Stimulated activated CD8-positive, alpha-beta memory T cell treated with anti-CD3 and anti-CD28 coated beads, Interleukin-15, amount 100 ng/mL, for 1 hour (primary cell): ENCODE results near the gene NLRP5.
A peak's percentile ranks its signal among the peaks of the same experiment; 100 is the strongest.
"Not testable (repeated sequence)": the region's sequence is repeated elsewhere in the genome, so short reads cannot be mapped to it uniquely, and the experiment has no call there.

ENCODE experiments used
- DNase-seq: peaks from one replicate; pipeline ENCODE4 v3.0.0-alpha.2; 2020; ENCODE audit warnings: low read depth

The NLRP5 gene

DNA sequence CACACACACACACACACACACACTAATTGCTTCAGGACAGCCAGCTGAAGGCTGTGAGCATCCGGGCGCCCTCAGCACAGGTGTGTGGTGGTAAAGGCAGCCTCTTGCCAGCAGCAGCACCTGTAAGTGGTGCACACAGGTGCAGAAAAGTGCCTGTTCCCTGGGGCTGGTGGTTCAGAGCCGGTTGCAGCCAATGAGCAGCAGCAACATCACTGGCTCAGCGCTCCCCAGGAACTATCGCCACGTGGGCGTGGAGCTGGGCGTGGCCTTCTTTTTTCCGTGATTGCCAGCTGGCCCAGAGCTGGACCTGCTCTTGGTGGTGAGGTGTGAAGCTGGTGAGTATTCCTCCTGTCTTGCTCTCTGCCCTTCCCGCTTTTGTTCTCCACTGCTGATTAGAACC, at the start of gene NLRP5:
TSS of gene NLRP5 (plus strand) at position 289 of the 400 bp plus-strand sequence.
- DNase-seq = no peak

DNA sequence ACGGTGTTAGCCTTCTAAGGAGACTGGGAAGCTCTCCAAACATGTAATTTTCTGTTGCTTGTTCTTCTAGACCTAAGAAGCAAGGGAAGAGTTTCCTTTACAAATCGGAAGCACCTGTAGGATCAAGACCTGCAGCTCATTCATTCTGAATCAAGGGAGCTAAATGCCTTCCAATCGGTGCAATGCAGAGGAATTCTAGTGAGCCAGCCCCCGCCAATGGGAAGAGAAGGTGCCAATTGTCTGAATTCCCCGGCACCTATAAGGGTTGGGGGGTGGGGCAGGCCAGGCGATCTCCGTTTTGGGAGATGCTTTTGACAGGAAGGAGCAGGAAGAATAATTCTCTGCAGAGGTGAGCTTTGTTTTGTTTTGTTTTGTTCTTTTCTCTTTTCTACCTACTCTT, 47.4 kb upstream of the NLRP5 start:
- no peak for DNase-seq

DNA sequence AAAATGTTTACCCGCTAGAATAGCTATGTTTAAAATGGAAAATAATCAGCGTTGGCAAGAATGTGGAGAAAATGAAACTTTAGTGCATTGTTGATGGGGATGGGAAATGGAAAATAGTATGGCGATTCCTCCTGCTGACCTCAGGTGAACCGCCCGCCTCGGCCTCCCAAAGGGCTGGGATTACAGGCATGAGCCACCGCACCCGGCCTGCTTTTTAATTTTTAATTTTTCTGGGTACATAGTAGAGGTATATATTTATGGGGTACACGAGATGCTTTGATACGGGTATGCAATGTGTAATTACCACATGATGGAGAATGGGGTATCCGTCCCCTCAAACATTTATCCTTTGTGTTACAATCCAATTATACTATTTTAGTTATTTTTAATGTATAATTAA, 46.3 kb upstream of the NLRP5 start:
- no peak for DNase-seq

DNA sequence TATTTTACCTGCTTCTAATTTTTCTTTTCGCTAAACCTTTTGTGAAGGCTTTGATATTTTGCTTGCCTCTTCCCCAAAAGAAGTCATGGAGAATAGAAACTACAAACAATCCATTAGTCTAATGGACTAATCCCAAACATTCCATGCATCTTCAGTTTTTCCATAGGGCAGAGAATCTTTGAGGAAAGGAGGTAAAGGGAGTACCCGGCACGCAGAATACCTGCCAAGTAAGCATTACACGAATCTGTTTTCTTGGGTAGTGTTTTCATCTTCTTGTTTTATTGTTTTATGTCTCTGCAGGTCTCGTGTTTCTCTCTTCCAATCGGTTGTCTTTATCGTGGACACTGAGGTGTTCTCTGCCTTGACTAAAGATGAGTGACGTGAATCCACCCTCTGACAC, 39.0 kb upstream of the NLRP5 start, which contains the start of gene NLRP8:
TSS of gene NLRP8 (plus strand) at position 301 of the 400 bp plus-strand sequence.
- no peak for DNase-seq

DNA sequence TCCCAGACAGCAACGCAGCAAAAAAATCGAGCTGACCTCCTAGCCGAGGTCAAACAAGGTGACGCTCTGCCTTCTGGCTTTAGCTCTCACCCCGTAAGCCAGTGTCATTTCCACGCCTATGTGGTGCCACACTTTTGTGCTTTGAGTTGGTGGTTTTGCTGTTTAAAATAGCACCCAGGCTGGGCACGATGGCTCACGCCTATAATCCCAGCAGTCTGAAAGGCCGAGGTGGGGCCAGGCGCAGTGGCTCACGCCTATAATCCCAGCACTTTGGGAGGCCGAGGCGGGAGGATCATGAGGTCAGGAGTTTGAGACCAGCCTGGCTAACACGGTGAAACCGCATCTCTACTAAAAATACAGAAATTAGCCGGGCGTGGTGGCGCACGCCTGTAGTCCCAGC, 36.0 kb upstream of the NLRP5 start:
- not testable (repeated sequence) for DNase-seq

DNA sequence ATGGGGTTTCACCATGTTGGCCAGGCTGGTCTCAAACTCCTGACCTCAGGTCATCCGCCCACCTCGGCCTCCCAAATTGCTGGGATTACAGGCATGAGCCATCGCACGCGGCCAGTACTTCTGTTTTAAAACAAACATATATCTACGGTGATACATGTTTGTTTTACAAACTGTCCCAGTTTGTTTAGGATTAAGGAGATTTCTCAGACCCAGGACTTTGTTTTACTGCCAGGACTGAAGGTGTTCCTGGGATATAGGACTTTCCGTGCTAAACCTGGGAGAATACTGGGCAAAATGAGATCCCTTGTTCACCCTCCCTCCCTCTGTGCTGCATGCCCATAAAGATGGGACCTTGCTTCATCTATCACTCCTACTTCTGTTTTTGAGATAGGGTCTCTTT, 30.1 kb upstream of the NLRP5 start:
- no peak for DNase-seq

DNA sequence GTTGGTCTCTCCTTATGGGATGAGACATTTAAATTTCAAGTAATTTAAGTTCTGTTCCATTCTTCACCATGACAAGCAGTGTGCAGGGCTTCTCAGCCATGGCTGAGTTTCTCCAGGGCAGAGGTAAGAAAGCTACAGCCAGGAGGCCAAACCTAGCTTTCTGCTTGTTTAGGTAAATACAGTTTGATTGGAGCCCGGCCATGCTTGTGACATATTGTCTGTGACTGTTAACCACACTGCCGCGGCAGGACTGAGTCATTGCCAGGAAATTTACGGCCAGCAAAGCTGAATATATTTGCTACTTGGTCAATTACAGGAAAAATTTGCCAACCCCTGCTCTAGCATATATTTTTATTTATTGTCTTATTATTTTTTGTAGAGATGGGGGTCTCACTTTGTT, 28.2 kb upstream of the NLRP5 start:
- DNase-seq = no peak

DNA sequence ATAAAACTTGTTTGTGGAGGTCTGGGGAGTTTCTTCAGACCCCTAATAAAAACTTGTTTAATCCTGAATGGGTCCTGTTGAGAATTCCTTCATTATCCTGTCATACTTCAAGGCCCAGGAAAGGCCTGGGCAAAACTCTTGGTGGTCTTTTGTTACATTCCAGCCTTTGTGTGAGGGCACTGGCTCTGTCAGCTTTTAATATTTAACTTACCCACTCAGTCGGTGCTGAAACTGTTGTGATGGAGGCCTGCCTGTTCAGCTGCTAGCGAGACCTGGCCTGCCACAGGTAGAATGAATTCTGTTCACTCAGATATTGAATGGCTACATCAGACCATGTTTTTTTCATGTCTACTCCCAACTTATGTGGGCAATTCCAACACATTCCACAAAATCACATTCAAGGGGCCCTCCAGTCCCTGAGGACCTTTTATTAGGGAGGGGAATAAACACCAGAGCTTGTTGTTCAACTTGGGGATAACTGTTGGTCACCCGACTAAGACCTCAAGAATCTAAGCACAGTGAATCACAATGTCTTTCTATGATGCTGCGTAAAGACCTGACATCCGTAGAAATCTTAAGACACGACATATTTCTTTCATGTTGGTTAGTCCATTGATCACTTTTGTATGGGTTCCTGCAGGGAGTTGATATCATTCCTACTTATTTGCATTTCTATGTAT, 26.4 kb upstream of the NLRP5 start:
- no peak for DNase-seq

DNA sequence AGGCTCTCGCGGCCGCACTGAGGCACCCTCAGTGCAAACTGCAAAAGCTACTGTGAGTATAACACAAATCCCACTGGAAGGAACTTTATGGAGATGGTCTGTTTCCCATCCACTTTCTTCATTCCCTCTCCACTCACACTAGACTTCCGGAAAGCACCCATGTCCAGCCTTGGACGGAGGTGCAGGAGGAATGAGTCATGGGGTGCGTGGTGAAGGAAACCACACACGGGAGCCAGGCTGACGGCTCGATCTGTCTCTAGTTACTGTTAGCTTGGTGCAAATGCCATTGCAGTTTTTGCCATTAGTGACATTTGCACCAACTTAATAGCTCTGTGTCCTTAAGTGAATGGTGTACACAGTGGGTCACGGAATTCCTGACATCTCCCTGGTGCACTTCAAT, 24.4 kb upstream of the NLRP5 start:
- no peak for DNase-seq

DNA sequence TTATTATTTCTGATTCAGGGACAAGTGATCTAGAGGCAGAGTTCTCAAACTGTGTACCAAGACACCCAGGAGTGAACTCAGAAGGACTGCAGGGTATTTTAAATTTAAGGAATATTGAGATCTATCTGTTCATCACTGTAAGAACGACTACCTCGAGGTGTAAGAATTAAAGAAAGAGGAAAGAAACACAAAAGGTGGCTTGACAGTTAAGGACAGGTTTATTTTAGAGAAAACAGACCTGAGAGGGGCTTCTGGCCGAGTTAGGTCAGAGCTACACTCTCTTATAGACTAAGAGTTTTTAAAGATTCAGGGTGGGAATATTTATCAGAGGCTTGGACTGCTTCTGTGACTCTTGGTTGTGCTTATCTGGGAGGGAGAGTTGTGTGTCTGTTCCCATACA, 12.6 kb upstream of the NLRP5 start:
- no peak for DNase-seq

DNA sequence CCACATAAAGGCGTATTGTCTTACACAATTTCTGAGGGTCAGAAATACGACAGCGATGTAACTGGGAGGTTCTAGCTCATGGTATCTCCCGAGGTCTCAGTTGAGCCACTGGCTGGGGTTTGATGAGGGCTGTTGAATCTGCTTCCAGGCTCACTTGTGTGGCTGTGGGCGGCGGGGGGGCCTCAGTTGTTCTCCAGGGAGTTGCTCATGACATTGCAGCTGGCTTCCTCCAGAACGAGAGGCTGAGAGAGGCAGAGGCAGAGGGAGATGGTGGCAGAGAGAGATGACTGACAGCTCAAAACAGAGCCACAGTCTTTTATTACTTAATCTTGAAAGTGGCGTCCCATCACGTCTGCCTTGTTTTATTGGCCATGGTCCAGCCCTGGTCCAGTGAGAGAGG, 6.2 kb upstream of the NLRP5 start:
- DNase-seq = no peak

DNA sequence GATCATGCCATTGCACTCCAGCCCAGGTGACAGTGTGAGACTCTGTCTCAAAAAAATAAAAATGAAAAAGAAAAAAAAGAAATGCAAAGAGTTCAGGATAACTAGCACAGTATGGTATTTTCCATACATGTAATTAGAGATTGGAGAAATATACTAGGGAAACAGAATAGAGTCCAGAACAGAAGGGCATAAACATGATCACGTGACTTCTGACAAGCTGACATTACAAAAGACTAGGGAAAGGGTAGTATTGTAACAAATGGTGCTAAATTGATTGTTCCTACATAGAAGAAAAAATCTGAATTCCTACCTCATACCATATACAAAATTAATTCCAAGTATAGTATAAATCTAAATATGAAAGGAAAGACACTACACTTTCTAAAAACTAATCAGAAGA, 1.3 kb upstream of the NLRP5 start:
- no peak for DNase-seq

DNA sequence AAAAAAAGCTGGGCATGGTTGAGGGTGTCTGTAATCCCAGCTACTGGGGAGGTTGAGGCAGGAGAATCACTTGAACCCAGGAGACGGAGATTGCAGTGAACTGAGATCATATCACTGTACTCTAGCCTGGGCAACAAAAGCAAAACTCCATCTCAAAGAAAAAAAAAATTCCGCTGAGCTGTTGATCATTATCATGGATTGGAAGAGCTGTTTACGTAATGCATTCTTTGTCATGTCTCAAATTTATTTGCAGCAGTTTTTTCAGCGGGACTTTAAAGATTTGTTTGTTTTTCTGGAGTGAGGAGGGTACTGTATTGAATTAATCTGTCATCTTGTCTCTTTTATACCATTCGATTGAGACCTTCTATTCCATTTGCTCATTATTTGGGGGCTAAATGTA, 4.3 kb downstream of the NLRP5 start:
- DNase-seq = no peak

DNA sequence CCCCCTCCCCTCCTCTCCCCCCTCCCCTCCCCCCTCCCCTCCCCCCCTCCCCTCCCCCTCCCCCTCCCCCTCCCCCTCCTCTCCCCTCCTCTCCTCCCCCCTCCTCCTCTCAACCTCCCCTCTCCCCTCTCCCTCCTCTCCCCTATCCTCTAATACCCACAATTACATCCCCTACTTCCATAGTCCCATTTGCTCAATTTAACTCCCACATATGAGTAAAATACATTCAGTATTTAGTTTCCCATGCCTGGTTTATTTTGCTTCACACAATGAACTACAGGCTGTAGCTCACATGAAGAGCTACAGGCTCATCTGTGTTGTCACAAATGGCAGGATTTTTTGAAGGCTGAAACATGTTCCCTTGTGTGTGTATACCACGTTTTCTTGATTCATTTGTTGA, 6.9 kb downstream of the NLRP5 start:
- no peak for DNase-seq

DNA sequence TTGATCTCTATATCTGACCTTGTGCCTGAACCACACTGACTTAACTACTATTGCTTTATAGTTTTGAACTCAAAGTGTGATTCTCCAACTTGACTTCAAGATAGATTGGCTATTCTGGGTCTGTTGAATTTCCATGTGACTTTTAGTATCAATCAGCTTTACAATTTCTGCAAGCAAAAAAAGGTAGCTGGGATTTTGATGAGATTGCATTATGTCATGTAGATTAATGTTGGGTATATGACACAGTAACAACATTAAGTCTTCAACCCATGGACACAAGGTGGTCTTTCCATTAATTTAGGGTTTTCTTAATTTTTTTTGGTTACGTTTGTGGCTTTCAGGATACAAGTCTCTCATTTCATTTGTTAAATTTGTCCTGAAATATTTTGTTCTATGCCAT, 28.2 kb downstream of the NLRP5 start:
- DNase-seq = no peak

DNA sequence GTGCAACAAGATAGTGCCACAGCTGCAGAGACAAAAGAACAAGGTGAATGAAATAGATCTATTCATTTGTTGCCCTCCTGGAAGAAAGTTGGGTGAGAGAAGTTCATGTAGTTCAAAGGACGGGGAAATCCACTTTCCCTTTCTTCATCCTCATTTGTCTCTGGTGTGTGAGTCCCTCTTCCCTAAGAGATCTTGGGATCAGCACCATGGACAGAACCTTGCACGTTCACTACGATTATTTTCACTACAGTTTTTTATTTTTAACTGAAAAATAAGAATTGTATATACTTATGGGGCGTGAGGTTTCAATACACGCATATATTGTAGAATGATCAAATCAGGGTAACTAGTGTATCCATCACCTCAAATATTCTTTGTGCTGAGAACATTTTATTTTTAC, 29.2 kb downstream of the NLRP5 start:
- DNase-seq = no peak

DNA sequence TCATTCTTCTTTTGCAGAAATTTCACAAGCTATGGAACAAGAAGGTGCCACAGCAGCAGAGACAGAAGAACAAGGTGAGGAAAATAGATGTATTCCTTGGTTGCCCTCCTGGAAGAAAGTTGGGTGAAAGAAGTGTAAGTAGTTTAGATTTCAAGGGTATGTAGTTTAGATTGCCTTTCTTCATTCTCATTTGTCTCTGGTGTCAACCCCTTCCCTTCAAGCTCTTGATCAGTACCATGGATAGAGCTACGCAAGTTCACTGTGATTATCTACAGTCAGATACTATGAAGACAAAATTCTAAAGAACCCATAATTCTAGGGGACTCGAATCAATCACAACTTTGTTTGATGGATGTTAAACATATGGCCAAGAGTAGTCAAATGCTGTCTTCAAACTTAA, 32.8 kb downstream of the NLRP5 start:
- not testable (repeated sequence) for DNase-seq

DNA sequence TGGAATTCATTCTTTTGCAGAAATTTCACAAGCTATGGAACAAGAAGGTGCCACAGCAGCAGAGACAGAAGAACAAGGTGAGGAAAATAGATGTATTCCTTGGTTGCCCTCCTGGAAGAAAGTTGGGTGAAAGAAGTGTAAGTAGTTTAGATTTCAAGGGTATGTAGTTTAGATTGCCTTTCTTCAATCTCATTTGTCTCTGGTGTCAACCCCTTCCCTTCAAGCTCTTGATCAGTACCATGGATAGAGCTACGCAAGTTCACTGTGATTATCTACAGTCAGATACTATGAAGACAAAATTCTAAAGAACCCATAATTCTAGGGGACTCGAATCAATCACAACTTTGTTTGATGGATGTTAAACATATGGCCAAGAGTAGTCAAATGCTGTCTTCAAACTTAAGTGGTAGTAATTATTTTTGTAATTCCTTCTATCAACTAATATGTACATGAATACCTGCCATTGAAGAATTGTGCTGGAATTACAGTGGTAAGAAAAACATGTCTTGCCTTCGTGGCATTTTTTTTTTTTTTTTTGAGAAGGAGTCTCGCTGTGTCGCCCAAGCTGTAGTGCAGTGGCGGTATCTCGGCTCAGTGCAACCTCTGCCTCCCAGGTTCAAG, 33.9 kb downstream of the NLRP5 start:
- not testable (repeated sequence) for DNase-seq

DNA sequence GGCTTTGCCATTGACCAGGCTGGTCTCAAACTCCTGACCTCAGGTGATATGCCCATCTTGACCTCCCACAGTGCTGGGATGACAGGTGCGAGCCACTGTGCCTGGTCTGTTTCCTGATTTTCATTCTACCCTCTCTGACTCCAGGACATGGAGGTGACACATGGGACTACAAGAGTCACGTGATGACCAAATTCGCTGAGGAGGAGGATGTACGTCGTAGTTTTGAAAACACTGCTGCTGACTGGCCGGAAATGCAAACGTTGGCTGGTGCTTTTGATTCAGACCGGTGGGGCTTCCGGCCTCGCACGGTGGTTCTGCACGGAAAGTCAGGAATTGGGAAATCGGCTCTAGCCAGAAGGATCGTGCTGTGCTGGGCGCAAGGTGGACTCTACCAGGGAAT, 40.2 kb downstream of the NLRP5 start:
- no peak for DNase-seq

DNA sequence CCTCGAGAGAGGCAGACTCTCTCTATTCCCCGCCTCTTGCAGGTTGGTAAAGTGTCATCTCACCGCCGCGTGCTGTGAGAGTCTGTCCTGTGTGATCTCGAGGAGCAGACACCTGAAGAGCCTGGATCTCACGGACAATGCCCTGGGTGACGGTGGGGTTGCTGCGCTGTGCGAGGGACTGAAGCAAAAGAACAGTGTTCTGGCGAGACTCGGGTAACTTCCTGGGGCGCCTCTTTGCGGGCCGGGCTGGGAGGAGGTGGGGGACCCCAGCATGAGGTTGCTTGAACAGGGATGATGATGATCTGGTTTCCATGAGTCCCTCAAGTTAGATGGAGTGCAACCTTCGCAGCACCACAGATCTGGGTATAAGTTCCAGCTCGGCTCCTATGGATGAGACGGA, 67.0 kb downstream of the NLRP5 start:
- no peak for DNase-seq

DNA sequence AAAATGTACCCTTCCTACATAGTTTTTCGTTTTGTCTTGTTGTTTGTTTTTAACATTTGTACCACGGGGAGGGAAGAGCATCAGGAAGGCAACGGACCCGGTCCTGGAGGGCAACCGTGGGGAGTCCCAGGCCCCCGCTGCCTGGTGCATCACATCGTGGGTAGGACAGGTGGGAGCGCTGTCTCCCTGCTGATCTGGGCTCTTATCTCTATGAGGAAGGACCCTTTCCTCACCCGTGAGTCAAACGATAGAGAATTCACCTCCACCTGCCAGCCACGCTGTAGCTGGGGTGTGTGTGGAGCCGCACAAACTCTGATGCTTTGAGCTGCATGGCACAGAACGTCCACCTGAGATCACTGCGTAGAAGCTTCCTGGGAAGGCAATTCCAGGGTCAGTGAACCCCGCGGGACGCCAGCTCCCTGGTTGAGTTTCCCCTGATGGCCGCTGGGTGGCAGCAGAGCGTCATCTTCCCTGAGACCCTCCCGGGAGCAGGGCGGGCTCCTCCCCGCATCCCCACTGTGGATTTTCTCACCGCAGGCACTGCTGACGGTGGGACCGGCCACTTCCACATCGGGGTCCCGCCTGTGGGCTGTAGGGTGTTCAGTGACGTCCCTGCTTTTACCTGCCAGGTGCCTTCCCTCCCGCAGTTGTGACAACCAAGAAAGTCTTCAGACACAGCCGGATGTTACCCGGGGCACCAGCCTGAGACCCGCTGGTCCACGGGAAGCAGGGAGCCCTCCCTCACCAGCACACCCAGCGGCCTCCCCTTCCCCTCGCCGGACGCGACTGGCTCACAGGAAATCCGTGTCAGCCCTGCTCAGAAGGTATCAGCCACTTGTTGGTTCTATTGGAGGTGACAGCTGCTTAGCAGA, 79.8 kb downstream of the NLRP5 start:
- DNase-seq = peak; percentile 47

DNA sequence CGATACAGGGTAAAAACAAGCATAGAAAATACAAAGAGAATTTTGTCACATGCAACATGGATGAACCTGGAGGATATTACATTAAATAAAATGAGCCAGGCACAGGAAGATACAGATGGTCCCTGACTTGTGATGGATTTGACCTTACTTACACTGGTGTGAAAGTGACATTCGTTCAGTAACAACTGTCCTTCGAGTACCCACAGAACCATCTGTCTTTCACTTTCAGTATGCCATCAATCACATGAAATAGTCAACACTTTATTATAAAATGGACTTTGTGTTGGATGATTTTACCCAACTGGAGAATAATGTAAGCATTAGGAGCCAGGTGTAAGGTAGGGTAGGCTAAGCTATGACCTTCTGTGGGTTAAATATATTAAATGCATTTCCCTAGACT, 83.1 kb downstream of the NLRP5 start:
- DNase-seq = no peak

DNA sequence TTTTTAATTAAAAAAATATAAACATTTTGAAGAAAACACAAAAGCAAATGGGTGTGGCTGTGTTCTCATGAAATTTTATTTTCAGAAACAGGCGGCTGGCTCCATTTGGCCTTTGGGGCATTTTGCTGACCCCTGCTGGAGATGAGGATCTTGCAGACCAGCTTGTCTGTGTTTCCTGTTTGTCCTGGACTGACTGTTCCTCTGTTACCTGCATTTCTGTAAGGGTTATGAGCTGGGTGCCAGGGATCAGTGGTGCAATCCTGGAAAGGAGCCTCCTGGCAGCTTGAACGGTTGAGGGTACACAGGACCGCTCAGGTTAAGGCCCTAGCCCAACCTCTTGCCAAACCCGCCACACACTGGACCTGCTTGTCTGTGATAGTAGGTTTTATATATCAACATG, 84.6 kb downstream of the NLRP5 start:
- DNase-seq = no peak
